GM23338 (cell line): ENCODE results near the gene NCKAP5. TPM values are rescaled to one million over a fixed set of nuclear protein-coding genes. Genes with fewer than 3 reads are reported as not detected.

Experiments used
- ATAC-seq: fragments of 200-7000 bp; cut with Tn5 transposase; 3 replicates; pipeline ENCODE4 v1.9.1; 2020
- DNase-seq: peaks from one replicate; pipeline ENCODE4 v3.0.0-alpha.2; 2015; ENCODE audit warnings: low spot score
- H2AFZ ChIP-seq: fragments of 200-600 bp; sonication (generic); 2 replicates; pipeline ENCODE4 v1.8.0; 2016; ENCODE audit warnings: antibody characterized with exemption, mild to moderate bottlenecking, moderate library complexity
- H3F3A ChIP-seq: fragments of 200-600 bp; sonication (generic); replicated peaks from 2 replicates; pipeline ENCODE4 v1.8.0; 2017; ENCODE audit warnings: antibody characterized with exemption, mixed run types, low read depth
- H3K27ac ChIP-seq: fragments of 200-600 bp; sonication (generic); 2 replicates; pipeline ENCODE4 v1.6.1; 2016; ENCODE audit warnings: low read depth
- H3K27me3 ChIP-seq: fragments of 200-600 bp; sonication (generic); 2 replicates; pipeline ENCODE4 v1.8.0; 2016; ENCODE audit warnings: mild to moderate bottlenecking, mixed run types, moderate library complexity; ENCODE audit not compliant: insufficient read depth
- H3K36me3 ChIP-seq: fragments of 200-600 bp; sonication (generic); 2 replicates; pipeline ENCODE4 v1.8.0; 2016; ENCODE audit warnings: mild to moderate bottlenecking; ENCODE audit not compliant: insufficient read depth
- H3K4me1 ChIP-seq: fragments of 200-600 bp; sonication (generic); 2 replicates; pipeline ENCODE4 v1.8.0; 2016; ENCODE audit warnings: mild to moderate bottlenecking, moderate library complexity; ENCODE audit not compliant: insufficient read depth
- H3K4me2 ChIP-seq: fragments of 200-600 bp; sonication (generic); 2 replicates; pipeline ENCODE4 v1.7.1; 2017; ENCODE audit warnings: mixed run types
- H3K4me3 ChIP-seq: fragments of 200-600 bp; sonication (generic); 2 replicates; pipeline ENCODE4 v1.6.1; 2016; ENCODE audit warnings: mixed run types
- H3K79me2 ChIP-seq: fragments of 200-600 bp; sonication (generic); replicated peaks from 2 replicates; pipeline ENCODE4 v1.8.0; 2017; ENCODE audit warnings: mild to moderate bottlenecking; ENCODE audit not compliant: insufficient read depth
- H3K9me2 ChIP-seq: fragments of 200-600 bp; sonication (generic); 2 replicates; pipeline ENCODE4 v1.8.0; 2017; ENCODE audit not compliant: insufficient read depth
- H4K20me1 ChIP-seq: fragments of 200-600 bp; sonication (generic); replicated peaks from 2 replicates; pipeline ENCODE4 v1.8.0; 2017; ENCODE audit warnings: mild to moderate bottlenecking; ENCODE audit not compliant: insufficient read depth
- H3K27ac Mint-ChIP-seq: 2 replicates; pipeline ENCODE4 v1.8.0; 2020; ENCODE audit warnings: inconsistent platforms, mild to moderate bottlenecking, moderate library complexity, mixed read lengths
- H3K27me3 Mint-ChIP-seq: 3 replicates; pipeline ENCODE4 v1.8.0; 2022; ENCODE audit warnings: low read depth, mild to moderate bottlenecking, moderate library complexity, mixed read lengths, inconsistent platforms; ENCODE audit not compliant: insufficient read depth, poor library complexity
- H3K36me3 Mint-ChIP-seq: 3 replicates; pipeline ENCODE4 v1.8.0; 2021; ENCODE audit warnings: low read depth, mild to moderate bottlenecking, inconsistent platforms, moderate library complexity, mixed read lengths
- H3K4me1 Mint-ChIP-seq: 3 replicates; pipeline ENCODE4 v1.8.0; 2020; ENCODE audit warnings: mild to moderate bottlenecking, inconsistent platforms, mixed read lengths
- H3K4me3 Mint-ChIP-seq: 3 replicates; pipeline ENCODE4 v1.8.0; 2021; ENCODE audit warnings: moderate library complexity, mild to moderate bottlenecking, inconsistent platforms, mixed read lengths
- H3K9me3 Mint-ChIP-seq: 3 replicates; pipeline ENCODE4 v1.8.0; 2020; ENCODE audit warnings: moderate library complexity, mild to moderate bottlenecking, inconsistent platforms, mixed read lengths
- EZH2 ChIP-seq: fragments of 200-600 bp; sonication (generic); IDR thresholded peaks from one replicate; pipeline ENCODE4 v1.8.0; 2017; ENCODE audit warnings: antibody characterized with exemption, mild to moderate bottlenecking, low read depth; ENCODE audit not compliant: unreplicated experiment
- EZH2phosphoT487 ChIP-seq: fragments of 200-600 bp; sonication (generic); IDR thresholded peaks from one replicate; pipeline ENCODE4 v1.8.1; 2018; ENCODE audit warnings: antibody characterized with exemption; ENCODE audit not compliant: unreplicated experiment
- JUNB ChIP-seq: IDR thresholded peaks from one replicate; pipeline ENCODE4 v1.6.1; 2016; ENCODE audit warnings: antibody characterized with exemption; ENCODE audit not compliant: unreplicated experiment
- POLR2AphosphoS5 ChIP-seq: IDR thresholded peaks from 2 replicates; pipeline ENCODE4 v1.6.1; 2016; ENCODE audit warnings: antibody characterized with exemption, low read depth
- STAT1 ChIP-seq: IDR thresholded peaks from one replicate; pipeline ENCODE4 v1.6.1; 2016; ENCODE audit warnings: antibody characterized with exemption; ENCODE audit not compliant: unreplicated experiment
- ZNF331 ChIP-seq: fragments of 250-450 bp; sonication (Bioruptor Pico); IDR thresholded peaks from 2 replicates; pipeline ENCODE4 v1.5.0; 2020; ENCODE audit warnings: low read depth, mild to moderate bottlenecking, moderate library complexity
- polyA plus RNA-seq: library from polyadenylated mRNA; unstranded; fragments of >200 nt; fragmentation: Nextera tagmentation; extraction: Ambion mirVana; gene quantifications from 2 replicates; pipeline ENCODE4 v1.2.1, GENCODE V29; 2016
- total RNA-seq: library from RNA; depleted of rRNA; stranded (reverse); fragments of >200 nt; shearing (Covaris generic); gene quantifications from 2 replicates; pipeline ENCODE4 v1.2.3, GENCODE V29; 2014
- TF ChIP-seq, protein P1 (sequence below): fragments of 250-450 bp; sonication (Bioruptor Pico); IDR thresholded peaks from 2 replicates; pipeline ENCODE4 v1.5.0; 2020; ENCODE audit warnings: mild to moderate bottlenecking, moderate library complexity
- TF ChIP-seq, protein P2 (sequence below): IDR thresholded peaks from one replicate; pipeline ENCODE4 v1.6.1; 2018; ENCODE audit warnings: antibody characterized with exemption; ENCODE audit not compliant: unreplicated experiment
- TF ChIP-seq, protein P3 (sequence below), 2 experiments: fragments of 200-600 bp in 1 of 2; sonication (generic) in 1 of 2; conservative IDR thresholded peaks; 2 replicates each; pipeline versions ENCODE4 v1.5.1 to v1.6.1; 2016 to 2017; ENCODE audit warnings: antibody characterized with exemption in 2 of 2, low read depth in 2 of 2, mild to moderate bottlenecking in 2 of 2, moderate library complexity in 1 of 2

Gene NCKAP5
- total and polyA plus RNA-seq, 2 experiments from 2014 or later, result 0.34 to 0.73 TPM

DNA sequence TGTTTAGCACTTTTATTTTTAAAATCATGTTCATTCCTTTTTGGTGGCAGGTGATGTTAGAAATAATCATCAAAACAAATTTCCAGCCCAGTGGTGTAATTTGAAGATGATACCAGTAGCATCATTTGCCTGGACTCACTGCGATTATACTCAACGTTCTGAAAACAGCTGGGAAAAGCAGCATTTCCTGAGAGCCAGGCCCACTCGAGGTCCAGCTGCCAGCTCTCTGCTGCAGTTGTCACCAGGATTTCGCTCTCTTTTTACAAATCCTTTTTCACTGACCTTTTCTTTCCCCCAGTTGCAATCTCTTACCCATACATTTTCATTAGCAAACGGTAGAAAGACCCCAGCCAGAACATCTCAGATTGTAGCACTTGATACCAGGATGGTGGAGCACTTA lies 787.6 kb downstream of the NCKAP5 start (continued):
- TF ChIP-seq, protein P1, sequence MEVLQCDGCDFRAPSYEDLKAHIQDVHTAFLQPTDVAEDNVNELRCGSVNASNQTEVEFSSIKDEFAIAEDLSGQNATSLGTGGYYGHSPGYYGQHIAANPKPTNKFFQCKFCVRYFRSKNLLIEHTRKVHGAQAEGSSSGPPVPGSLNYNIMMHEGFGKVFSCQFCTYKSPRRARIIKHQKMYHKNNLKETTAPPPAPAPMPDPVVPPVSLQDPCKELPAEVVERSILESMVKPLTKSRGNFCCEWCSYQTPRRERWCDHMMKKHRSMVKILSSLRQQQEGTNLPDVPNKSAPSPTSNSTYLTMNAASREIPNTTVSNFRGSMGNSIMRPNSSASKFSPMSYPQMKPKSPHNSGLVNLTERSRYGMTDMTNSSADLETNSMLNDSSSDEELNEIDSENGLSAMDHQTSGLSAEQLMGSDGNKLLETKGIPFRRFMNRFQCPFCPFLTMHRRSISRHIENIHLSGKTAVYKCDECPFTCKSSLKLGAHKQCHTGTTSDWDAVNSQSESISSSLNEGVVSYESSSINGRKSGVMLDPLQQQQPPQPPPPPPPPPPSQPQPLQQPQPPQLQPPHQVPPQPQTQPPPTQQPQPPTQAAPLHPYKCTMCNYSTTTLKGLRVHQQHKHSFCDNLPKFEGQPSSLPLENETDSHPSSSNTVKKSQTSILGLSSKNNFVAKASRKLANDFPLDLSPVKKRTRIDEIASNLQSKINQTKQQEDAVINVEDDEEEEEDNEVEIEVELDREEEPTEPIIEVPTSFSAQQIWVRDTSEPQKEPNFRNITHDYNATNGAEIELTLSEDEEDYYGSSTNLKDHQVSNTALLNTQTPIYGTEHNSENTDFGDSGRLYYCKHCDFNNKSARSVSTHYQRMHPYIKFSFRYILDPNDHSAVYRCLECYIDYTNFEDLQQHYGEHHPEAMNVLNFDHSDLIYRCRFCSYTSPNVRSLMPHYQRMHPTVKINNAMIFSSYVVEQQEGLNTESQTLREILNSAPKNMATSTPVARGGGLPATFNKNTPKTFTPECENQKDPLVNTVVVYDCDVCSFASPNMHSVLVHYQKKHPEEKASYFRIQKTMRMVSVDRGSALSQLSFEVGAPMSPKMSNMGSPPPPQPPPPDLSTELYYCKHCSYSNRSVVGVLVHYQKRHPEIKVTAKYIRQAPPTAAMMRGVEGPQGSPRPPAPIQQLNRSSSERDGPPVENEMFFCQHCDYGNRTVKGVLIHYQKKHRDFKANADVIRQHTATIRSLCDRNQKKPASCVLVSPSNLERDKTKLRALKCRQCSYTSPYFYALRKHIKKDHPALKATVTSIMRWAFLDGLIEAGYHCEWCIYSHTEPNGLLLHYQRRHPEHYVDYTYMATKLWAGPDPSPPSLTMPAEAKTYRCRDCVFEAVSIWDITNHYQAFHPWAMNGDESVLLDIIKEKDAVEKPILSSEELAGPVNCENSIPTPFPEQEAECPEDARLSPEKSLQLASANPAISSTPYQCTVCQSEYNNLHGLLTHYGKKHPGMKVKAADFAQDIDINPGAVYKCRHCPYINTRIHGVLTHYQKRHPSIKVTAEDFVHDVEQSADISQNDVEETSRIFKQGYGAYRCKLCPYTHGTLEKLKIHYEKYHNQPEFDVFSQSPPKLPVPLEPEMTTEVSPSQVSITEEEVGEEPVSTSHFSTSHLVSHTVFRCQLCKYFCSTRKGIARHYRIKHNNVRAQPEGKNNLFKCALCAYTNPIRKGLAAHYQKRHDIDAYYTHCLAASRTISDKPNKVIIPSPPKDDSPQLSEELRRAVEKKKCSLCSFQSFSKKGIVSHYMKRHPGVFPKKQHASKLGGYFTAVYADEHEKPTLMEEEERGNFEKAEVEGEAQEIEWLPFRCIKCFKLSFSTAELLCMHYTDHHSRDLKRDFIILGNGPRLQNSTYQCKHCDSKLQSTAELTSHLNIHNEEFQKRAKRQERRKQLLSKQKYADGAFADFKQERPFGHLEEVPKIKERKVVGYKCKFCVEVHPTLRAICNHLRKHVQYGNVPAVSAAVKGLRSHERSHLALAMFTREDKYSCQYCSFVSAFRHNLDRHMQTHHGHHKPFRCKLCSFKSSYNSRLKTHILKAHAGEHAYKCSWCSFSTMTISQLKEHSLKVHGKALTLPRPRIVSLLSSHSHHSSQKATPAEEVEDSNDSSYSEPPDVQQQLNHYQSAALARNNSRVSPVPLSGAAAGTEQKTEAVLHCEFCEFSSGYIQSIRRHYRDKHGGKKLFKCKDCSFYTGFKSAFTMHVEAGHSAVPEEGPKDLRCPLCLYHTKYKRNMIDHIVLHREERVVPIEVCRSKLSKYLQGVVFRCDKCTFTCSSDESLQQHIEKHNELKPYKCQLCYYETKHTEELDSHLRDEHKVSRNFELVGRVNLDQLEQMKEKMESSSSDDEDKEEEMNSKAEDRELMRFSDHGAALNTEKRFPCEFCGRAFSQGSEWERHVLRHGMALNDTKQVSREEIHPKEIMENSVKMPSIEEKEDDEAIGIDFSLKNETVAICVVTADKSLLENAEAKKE (CRISPR knock-in tag), result no peak
- TF ChIP-seq POLR2AphosphoS5 (no peak), ZNF331 (CRISPR knock-in tag) (no peak)

DNA sequence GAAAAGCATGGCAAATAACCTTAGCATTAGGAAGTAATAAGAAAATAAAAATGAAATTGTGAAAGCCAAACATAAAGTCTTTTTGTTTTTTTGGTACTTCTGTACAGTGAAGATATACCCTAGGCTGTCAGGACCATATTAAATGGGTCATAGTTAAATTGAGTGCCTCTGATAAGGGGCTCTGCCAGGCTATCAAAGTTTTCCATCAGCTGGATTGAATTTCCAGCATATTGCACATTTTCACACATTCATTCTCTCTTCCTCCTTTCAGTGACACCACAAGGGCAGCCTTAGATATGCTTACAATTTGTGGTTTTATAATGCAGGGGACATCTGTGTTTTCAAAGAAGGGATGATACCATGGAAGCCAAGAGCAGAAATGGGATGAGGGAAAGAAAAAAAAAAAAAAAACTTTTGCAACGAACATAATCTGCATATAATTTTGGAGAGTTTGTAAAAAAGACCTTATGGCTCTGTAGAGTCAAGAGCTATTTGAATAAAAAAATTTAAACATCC lies 789.0 kb downstream of the NCKAP5 start:
- no peak overlapping the region for H2AFZ ChIP-seq
- ATAC-seq (no peak), DNase-seq (no peak)
- H3K79me2 ChIP-seq, result no peaks in the 10 kb centered on the region
- Mint-ChIP-seq H3K4me1 (peaks cover 10% of the 10 kb centered on the region; the same call in 2 of the 3 replicates), H3K9me3 (no peaks in the 10 kb centered on the region; the same call in 2 of the 3 replicates), H3K36me3 (no peaks in the 10 kb centered on the region), H3K27ac (peak overlapping the region; percentile 61; the same call in 1 of the 2 replicates), H3K4me3 (no peak overlapping the region), H3K27me3 (peaks cover 6% of the 10 kb centered on the region)
- no peak overlapping the region for H3K4me3 ChIP-seq
- no peaks in the 10 kb centered on the region for H4K20me1 ChIP-seq
- no peaks in the 10 kb centered on the region for H3K36me3 ChIP-seq
- peaks cover 7% of the 10 kb centered on the region; the same call in 1 of the 2 replicates for H3K4me1 ChIP-seq
- no peaks in the 10 kb centered on the region for H3K9me2 ChIP-seq
- 0 out of 2 replicates have a peak overlapping the region, but pooled peaks have one; percentile 17 for H3K4me2 ChIP-seq
- no peaks in the 10 kb centered on the region for H3F3A ChIP-seq
- no peaks in the 10 kb centered on the region for H3K27me3 ChIP-seq
- H3K27ac ChIP-seq, result no peak overlapping the region
- TF ChIP-seq JUNB (no peak), EZH2phosphoT487 (no peak), STAT1 (no peak), POLR2AphosphoS5 (no peak), ZNF331 (CRISPR knock-in tag) (no peak), EZH2 (no peak)
- TF ChIP-seq, protein P2, sequence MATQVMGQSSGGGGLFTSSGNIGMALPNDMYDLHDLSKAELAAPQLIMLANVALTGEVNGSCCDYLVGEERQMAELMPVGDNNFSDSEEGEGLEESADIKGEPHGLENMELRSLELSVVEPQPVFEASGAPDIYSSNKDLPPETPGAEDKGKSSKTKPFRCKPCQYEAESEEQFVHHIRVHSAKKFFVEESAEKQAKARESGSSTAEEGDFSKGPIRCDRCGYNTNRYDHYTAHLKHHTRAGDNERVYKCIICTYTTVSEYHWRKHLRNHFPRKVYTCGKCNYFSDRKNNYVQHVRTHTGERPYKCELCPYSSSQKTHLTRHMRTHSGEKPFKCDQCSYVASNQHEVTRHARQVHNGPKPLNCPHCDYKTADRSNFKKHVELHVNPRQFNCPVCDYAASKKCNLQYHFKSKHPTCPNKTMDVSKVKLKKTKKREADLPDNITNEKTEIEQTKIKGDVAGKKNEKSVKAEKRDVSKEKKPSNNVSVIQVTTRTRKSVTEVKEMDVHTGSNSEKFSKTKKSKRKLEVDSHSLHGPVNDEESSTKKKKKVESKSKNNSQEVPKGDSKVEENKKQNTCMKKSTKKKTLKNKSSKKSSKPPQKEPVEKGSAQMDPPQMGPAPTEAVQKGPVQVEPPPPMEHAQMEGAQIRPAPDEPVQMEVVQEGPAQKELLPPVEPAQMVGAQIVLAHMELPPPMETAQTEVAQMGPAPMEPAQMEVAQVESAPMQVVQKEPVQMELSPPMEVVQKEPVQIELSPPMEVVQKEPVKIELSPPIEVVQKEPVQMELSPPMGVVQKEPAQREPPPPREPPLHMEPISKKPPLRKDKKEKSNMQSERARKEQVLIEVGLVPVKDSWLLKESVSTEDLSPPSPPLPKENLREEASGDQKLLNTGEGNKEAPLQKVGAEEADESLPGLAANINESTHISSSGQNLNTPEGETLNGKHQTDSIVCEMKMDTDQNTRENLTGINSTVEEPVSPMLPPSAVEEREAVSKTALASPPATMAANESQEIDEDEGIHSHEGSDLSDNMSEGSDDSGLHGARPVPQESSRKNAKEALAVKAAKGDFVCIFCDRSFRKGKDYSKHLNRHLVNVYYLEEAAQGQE, result no peak
- TF ChIP-seq, protein P3, sequence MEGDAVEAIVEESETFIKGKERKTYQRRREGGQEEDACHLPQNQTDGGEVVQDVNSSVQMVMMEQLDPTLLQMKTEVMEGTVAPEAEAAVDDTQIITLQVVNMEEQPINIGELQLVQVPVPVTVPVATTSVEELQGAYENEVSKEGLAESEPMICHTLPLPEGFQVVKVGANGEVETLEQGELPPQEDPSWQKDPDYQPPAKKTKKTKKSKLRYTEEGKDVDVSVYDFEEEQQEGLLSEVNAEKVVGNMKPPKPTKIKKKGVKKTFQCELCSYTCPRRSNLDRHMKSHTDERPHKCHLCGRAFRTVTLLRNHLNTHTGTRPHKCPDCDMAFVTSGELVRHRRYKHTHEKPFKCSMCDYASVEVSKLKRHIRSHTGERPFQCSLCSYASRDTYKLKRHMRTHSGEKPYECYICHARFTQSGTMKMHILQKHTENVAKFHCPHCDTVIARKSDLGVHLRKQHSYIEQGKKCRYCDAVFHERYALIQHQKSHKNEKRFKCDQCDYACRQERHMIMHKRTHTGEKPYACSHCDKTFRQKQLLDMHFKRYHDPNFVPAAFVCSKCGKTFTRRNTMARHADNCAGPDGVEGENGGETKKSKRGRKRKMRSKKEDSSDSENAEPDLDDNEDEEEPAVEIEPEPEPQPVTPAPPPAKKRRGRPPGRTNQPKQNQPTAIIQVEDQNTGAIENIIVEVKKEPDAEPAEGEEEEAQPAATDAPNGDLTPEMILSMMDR (conservative IDR thresholded peaks at IDR 0.05; ENCODE audit: low read depth in 2 of 2), result no peak
